IMR-90 (cell line): Measurements from ENCODE around the gene DSCAML1. TPM values are rescaled to one million over a fixed set of nuclear protein-coding genes. Genes with fewer than 3 reads are reported as not detected.

ENCODE experiments used
- ATAC-seq: fragments of 200-7000 bp; cut with Tn5 transposase; 2 replicates; pipeline ENCODE4 v1.9.1; 2020; ENCODE audit warnings: low read depth, mild to moderate bottlenecking, moderate library complexity
- BruUV-seq: library from RNA; stranded (reverse); fragments of 400-500 nt; replicated peaks from 2 replicates; lab custom pipeline; 2021; lab: Mats Ljungman, UMichigan
- CTCF ChIA-PET: fragments of 300-600 bp; formaldehyde crosslinking; extraction: SDS; loops from one replicate; lab custom pipeline; 2021; ENCODE audit warnings: antibody characterized with exemption; lab: Yijun Ruan, JAX
- POLR2A ChIA-PET: fragments of 300-600 bp; sonication (Branson Sonifier 250); formaldehyde crosslinking; loops from one replicate; lab custom pipeline; 2022; ENCODE audit warnings: antibody characterized with exemption; ENCODE audit not compliant: unreplicated experiment; lab: Charles Lee
- DNase-seq: peaks from one replicate; pipeline ENCODE4 v3.0.0; 2013
- H2AFZ ChIP-seq: replicated peaks from 2 replicates; pipeline ENCODE3; 2013; ENCODE audit warnings: low read length, mild to moderate bottlenecking; ENCODE audit not compliant: poor library complexity
- H2AK5ac ChIP-seq: 2 replicates; pipeline ENCODE4 v1.6.1; 2013; ENCODE audit warnings: low read depth, low read length, inconsistent platforms
- H2AK9ac ChIP-seq: replicated peaks from 2 replicates; pipeline ENCODE3; 2013; ENCODE audit warnings: mild to moderate bottlenecking, low read depth, low read length, moderate library complexity; ENCODE audit not compliant: poor library complexity
- H2BK120ac ChIP-seq: 2 replicates; pipeline ENCODE4 v1.6.1; 2013; ENCODE audit warnings: low read depth, low read length, inconsistent platforms
- H2BK15ac ChIP-seq: 3 replicates; pipeline ENCODE4 v1.6.1; 2013; ENCODE audit warnings: low read depth, low read length, inconsistent platforms
- H2BK20ac ChIP-seq: 2 replicates; pipeline ENCODE4 v1.6.1; 2013; ENCODE audit warnings: low read depth, mild to moderate bottlenecking, inconsistent platforms, low read length, moderate library complexity
- H2BK5ac ChIP-seq: 2 replicates; pipeline ENCODE4 v1.6.1; 2013; ENCODE audit warnings: mild to moderate bottlenecking, low read depth, low read length, inconsistent platforms; ENCODE audit not compliant: poor library complexity, severe bottlenecking
- H3K14ac ChIP-seq: replicated peaks from 2 replicates; pipeline ENCODE4 v1.6.1; 2013; ENCODE audit warnings: low read depth, low read length, inconsistent platforms
- H3K18ac ChIP-seq: 2 replicates; pipeline ENCODE4 v1.6.1; 2013; ENCODE audit warnings: low read depth, low read length, control low read depth
- H3K23ac ChIP-seq: 2 replicates; pipeline ENCODE4 v1.6.1; 2013; ENCODE audit warnings: low read depth, low read length, inconsistent platforms
- H3K27ac ChIP-seq: 2 replicates; pipeline ENCODE4 v1.5.1; 2013; ENCODE audit warnings: mild to moderate bottlenecking, control low read depth, low read length; ENCODE audit not compliant: insufficient read depth
- H3K27me3 ChIP-seq: 2 replicates; pipeline ENCODE4 v1.6.1; 2013; ENCODE audit warnings: low read length; ENCODE audit not compliant: control insufficient read depth, insufficient read depth
- H3K36me3 ChIP-seq: 2 replicates; pipeline ENCODE4 v1.6.1; 2013; ENCODE audit warnings: low read length, mixed read lengths; ENCODE audit not compliant: control insufficient read depth, insufficient read depth
- H3K4ac ChIP-seq: 2 replicates; pipeline ENCODE4 v1.6.1; 2013; ENCODE audit warnings: low read depth, low read length, inconsistent platforms
- H3K4me1 ChIP-seq: 2 replicates; pipeline ENCODE4 v1.6.1; 2013; ENCODE audit warnings: low read length, mixed read lengths; ENCODE audit not compliant: control insufficient read depth, insufficient read depth
- H3K4me2 ChIP-seq: 2 replicates; pipeline ENCODE4 v1.6.1; 2013; ENCODE audit warnings: low read depth, mild to moderate bottlenecking, control low read depth, low read length, moderate library complexity
- H3K4me3 ChIP-seq: 2 replicates; pipeline ENCODE4 v1.5.1; 2013; ENCODE audit warnings: low read depth, mild to moderate bottlenecking, control low read depth, low read length, moderate library complexity; ENCODE audit not compliant: insufficient read depth
- H3K56ac ChIP-seq: 2 replicates; pipeline ENCODE4 v1.6.1; 2013; ENCODE audit warnings: low read length, inconsistent platforms; ENCODE audit not compliant: insufficient read depth; ENCODE audit errors: extremely low read depth
- H3K79me1 ChIP-seq, 2 experiments: 2 replicates each; pipeline ENCODE4 v1.6.1; 2013; ENCODE audit warnings: low read length in 2 of 2, inconsistent platforms in 1 of 2, low read depth in 1 of 2
- H3K9ac ChIP-seq: 2 replicates; pipeline ENCODE4 v1.6.1; 2013; ENCODE audit warnings: low read depth, low read length, control low read depth
- H3K9me1 ChIP-seq: 2 replicates; pipeline ENCODE4 v1.6.1; 2013; ENCODE audit warnings: low read length, inconsistent platforms; ENCODE audit not compliant: insufficient read depth
- H3K9me3 ChIP-seq: 2 replicates; pipeline ENCODE4 v1.6.1; 2013; ENCODE audit warnings: low read length; ENCODE audit not compliant: control insufficient read depth, insufficient read depth
- H4K20me1 ChIP-seq: 2 replicates; pipeline ENCODE4 v1.6.1; 2013; ENCODE audit warnings: low read length, inconsistent platforms; ENCODE audit not compliant: insufficient read depth
- H4K5ac ChIP-seq: 2 replicates; pipeline ENCODE4 v1.6.1; 2013; ENCODE audit warnings: mild to moderate bottlenecking, low read depth, low read length, control low read depth
- H4K8ac ChIP-seq, 2 experiments: 2 replicates each; pipeline ENCODE4 v1.6.1; 2013; ENCODE audit warnings: low read depth in 2 of 2, low read length in 2 of 2, control low read depth in 1 of 2, inconsistent platforms in 1 of 2
- H4K91ac ChIP-seq: 2 replicates; pipeline ENCODE4 v1.6.1; 2013; ENCODE audit warnings: low read depth, low read length, inconsistent platforms; ENCODE audit not compliant: insufficient read depth
- MAZ ChIP-seq: IDR thresholded peaks from 2 replicates; pipeline ENCODE4 v1.6.1; 2012; ENCODE audit warnings: low read depth, mild to moderate bottlenecking, low read length, improper control_type of control experiment, moderate library complexity, borderline replicate concordance
- NFE2L2 ChIP-seq: fragments of 150-350 bp; IDR thresholded peaks from 2 replicates; pipeline ENCODE4 v1.6.1; 2016; ENCODE audit warnings: low read depth, mild to moderate bottlenecking, low read length
- RAD21 ChIP-seq: IDR thresholded peaks from 2 replicates; pipeline ENCODE4 v1.6.1; 2012; ENCODE audit warnings: low read length, improper control_type of control experiment
- WGBS, 2 experiments: methylation state at CpG; one replicate each; pipeline versions ENCODE4 v1.1.5 to v1.1.7; 2013; ENCODE audit warnings: missing lambda C conversion rate in 2 of 2; ENCODE audit not compliant: insufficient read length in 1 of 2; ENCODE audit errors: extremely low coverage in 2 of 2; 5-methylcytosine and 5-hydroxymethylcytosine counted together
- dilution Hi-C: fragments of 300-500 bp; cut with HindIII; formaldehyde crosslinking; loops from one replicate; pipeline ENCODE4 v1.14.3; 2018; ENCODE audit warnings: low sequenced_read_pairs; ENCODE audit not compliant: unreplicated experiment
- in situ Hi-C: fragments of 300-500 bp; cut with MboI; formaldehyde crosslinking; loops from 3 replicates; pipeline ENCODE4 v1.14.3; 2019; ENCODE audit warnings: low sequenced_read_pairs, inconsistent platforms, mixed read lengths
- intact Hi-C: fragments of 100-400 bp; cut with micrococcal nuclease; formaldehyde crosslinking; loops from 2 replicates; pipeline ENCODE4 v1.10.0; 2022
- polyA plus RNA-seq, 3 experiments: library from polyadenylated mRNA; depleted of rRNA; stranded (reverse); fragments of >200 nt; gene quantifications; 2 replicates each; pipeline ENCODE4 v1.2.3, GENCODE V29; 2012; ENCODE audit warnings: low replicate concordance in 1 of 3
- total RNA-seq: library from RNA; depleted of rRNA; stranded (reverse); fragments of >200 nt; gene quantifications from 2 replicates; pipeline ENCODE4 v1.2.3, GENCODE V29; 2012

The DSCAML1 gene
- total and polyA plus RNA-seq, 2 of the 4 experiments (the other 2 are of a cell fraction) = not detected

DNA sequence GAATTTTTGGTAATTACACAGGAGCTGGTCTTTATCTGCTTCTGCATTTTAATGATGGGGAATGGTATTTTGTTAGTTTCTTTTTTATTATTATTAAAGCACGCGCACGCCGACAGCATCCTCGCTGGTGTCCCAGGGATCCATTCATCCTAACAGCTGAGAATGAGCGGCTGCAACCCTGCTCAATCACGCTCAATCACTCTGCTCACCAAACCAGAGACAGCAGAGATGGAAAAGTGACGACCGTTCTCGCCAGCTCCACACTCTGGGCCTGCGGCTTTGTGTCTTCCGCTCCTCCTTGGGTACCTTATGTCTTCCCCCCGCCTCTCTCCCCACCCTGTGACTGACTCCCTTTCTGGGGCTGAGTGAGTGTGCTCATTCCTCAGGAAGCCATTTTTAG, 84.5 kb downstream of the DSCAML1 start:
- H4K20me1 ChIP-seq = no peaks in the 10 kb centered on the region
- H3K4ac ChIP-seq = no peak overlapping the region
- TF ChIP-seq MAZ (no peak), RAD21 (no peak), NFE2L2 (no peak)
- H4K5ac ChIP-seq = no peak overlapping the region
- no peak overlapping the region for H3K9ac ChIP-seq
- ChIA-PET POLR2A (no interaction called here), CTCF (interaction anchor here (1.1 kb wide), 1 partner anchor 10 kb away, joined by 4 read pairs; no protein-coding TSS in a partner anchor)
- no peak overlapping the region for H3K4me3 ChIP-seq
- H3K9me1 ChIP-seq = no peaks in the 10 kb centered on the region
- H3K4me1 ChIP-seq = no peaks in the 10 kb centered on the region
- no peaks in the 10 kb centered on the region for H3K36me3 ChIP-seq
- WGBS, 2 experiments = 40% methylated on average over 2 of the region's 13 CpGs; no CpG with 5 or more reads in 1 of the 2 experiments
- H3K9me3 ChIP-seq = no peaks in the 10 kb centered on the region
- dilution Hi-C loops (no loop called here), in situ Hi-C loops (no loop called here), intact Hi-C loops (no loop called here)
- no peak overlapping the region for H2BK5ac ChIP-seq
- H2BK20ac ChIP-seq = no peak overlapping the region
- H2AFZ ChIP-seq = no peak overlapping the region
- no peak overlapping the region for H2BK15ac ChIP-seq
- ATAC-seq (no peak), DNase-seq (no peak)
- no peaks in the 10 kb centered on the region for H3K79me1 ChIP-seq
- H3K27me3 ChIP-seq = peaks cover 8% of the 10 kb centered on the region; the same call in 1 of the 2 replicates
- H3K18ac ChIP-seq = no peak overlapping the region
- no peak overlapping the region for H4K91ac ChIP-seq
- H3K4me2 ChIP-seq = no peak overlapping the region
- no peak overlapping the region for H3K14ac ChIP-seq
- H2BK120ac ChIP-seq = no peak overlapping the region
- no peak overlapping the region for H2AK9ac ChIP-seq
- no peak overlapping the region for H2AK5ac ChIP-seq
- H4K8ac ChIP-seq = no peak overlapping the region
- BruUV-seq = no TSS peak
- H3K27ac ChIP-seq = no peak overlapping the region
- H3K23ac ChIP-seq = no peak overlapping the region
- H3K56ac ChIP-seq = no peak overlapping the region
